GM12872 (cell line): Measurements from ENCODE around the gene STX16.

Experiments
- TF ChIP-seq, protein P1 (sequence below): IDR thresholded peaks from 3 replicates; pipeline ENCODE4 v1.5.1; 2011; ENCODE audit warnings: low read depth, mild to moderate bottlenecking, low read length, moderate library complexity; ENCODE audit not compliant: insufficient read depth

Gene STX16

DNA sequence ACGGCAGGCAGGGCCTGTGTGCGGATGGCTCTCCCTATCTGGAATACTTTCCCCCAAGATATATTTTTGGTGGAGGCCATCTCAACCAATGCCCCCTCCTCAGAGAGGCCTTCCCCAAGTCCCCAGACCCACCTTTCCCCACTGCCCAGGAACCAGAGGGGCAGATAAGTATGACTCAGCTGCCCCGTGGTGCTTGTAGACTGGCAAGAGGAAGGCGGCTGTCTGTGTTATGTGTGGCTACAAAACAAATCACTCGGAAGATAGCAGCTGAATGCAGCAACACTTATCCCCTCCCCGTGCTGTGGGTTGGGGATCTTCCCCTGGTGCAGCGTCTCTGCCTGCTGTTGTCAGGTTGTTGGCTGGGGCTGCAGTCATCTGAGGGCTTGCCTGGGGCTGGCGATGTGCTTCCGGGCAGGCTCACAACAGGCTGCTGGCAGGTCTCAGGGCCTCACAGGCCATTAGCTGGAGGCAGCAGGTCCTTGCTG is 48.6 kb downstream of the STX16 start:
- TF ChIP-seq, protein P1, sequence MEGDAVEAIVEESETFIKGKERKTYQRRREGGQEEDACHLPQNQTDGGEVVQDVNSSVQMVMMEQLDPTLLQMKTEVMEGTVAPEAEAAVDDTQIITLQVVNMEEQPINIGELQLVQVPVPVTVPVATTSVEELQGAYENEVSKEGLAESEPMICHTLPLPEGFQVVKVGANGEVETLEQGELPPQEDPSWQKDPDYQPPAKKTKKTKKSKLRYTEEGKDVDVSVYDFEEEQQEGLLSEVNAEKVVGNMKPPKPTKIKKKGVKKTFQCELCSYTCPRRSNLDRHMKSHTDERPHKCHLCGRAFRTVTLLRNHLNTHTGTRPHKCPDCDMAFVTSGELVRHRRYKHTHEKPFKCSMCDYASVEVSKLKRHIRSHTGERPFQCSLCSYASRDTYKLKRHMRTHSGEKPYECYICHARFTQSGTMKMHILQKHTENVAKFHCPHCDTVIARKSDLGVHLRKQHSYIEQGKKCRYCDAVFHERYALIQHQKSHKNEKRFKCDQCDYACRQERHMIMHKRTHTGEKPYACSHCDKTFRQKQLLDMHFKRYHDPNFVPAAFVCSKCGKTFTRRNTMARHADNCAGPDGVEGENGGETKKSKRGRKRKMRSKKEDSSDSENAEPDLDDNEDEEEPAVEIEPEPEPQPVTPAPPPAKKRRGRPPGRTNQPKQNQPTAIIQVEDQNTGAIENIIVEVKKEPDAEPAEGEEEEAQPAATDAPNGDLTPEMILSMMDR: no peak

DNA sequence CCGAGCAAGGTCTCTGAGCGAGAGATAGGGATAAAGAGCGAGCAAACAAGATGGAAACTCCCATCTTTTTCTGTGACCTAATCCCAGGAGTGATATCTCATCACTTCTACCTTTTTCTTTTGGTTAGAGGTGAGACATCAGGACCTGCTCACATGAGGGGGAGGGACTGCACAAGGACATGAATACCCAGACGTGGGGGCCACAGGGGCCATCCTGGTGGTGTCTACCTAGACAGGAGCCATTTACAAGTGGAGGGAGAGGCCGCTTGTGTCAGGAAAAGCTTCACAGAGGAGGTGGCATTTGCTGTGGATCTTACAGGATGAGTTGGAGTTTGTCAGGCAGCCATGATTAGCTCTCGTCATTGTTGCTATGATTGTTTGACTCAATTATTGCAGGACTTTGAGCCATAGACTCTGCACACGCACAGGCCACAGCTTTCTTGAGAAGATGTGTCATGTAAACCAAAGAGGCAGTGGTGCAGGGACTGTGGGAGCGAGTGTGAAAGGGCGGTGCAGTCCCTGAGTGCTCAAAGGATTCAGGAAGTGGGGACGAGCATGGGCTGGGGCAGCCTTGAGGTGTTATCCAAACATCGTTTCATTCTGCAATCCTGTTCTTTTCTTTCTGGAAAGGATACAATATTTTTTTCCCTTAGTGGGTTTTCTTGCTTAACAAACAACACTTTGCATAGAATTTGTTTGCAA is 49.2 kb downstream of the STX16 start:
- TF ChIP-seq, protein P1: no peak

DNA sequence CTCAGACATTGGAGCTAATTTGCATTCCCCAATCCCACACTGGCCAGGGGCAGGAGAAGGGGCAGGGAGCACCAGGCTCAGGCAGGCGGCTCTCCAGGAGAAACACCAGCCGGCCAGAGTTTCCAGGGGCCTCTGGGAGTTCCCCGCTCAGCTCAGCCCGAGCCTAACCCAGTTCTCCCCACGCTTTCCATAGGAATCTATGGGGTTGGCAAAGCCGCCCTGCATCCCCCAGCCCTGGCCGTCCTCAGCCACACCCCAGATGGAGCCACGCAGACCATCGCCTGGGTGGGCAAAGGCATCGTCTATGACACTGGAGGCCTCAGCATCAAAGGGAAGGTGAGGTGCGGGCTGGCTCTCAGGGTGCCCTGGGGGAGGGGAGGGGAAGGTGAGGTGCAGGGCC is 49.7 kb downstream of the STX16 start:
- TF ChIP-seq, protein P1: no peak

DNA sequence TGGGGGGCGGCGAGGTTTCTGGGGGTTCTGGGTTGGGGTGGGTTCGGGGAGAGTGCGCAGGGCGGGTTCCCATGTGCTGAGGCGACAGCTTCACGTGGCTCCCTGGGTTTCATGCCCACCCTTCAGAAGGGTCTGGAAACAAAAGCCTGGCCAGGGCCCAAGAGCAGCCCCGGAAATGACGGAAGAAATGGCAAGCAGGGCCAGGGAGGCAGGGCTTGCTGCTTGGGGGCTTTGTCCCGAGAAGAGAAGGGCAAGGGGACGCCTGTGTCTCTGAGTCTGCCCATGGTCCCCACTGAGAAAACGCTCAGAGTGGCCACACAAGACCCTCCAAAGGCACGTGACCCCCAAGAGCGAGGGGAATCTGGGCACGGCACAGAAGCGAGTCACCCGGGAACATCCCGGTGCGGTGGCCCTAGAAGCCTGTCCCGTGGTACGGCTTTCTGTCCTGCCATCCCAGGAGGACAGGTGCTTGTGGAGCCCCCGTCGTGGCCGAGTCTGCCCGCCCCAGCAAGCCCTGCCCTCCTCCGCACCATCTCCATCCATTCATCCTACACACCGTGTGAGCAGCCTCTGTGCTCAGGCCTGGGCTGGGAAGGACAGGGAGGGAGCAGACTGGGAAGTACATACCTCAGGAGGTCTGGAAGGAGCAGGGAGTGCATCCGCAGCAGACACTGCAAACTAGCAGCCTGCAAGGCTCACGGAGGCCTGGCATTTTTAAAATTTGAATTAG is 50.5 kb downstream of the STX16 start:
- TF ChIP-seq, protein P1: no peak

DNA sequence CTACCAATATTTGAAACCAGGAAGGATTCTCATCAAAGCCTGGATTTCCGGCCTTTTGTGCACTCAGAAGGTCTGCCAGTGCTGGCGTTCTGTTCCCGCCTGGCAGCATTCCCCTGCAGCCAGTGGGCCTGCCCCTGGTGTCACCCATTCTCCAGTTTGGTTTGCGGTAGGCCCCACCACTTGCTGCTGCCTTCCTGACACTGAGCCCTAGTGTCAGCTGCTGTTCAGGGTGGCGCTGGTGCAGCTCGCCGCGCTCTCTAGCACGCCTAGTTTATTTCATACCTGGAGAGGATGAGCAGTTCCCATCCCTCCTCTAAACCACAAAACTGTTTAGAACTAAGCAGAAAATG is 51.1 kb downstream of the STX16 start:
- TF ChIP-seq, protein P1: no peak

DNA sequence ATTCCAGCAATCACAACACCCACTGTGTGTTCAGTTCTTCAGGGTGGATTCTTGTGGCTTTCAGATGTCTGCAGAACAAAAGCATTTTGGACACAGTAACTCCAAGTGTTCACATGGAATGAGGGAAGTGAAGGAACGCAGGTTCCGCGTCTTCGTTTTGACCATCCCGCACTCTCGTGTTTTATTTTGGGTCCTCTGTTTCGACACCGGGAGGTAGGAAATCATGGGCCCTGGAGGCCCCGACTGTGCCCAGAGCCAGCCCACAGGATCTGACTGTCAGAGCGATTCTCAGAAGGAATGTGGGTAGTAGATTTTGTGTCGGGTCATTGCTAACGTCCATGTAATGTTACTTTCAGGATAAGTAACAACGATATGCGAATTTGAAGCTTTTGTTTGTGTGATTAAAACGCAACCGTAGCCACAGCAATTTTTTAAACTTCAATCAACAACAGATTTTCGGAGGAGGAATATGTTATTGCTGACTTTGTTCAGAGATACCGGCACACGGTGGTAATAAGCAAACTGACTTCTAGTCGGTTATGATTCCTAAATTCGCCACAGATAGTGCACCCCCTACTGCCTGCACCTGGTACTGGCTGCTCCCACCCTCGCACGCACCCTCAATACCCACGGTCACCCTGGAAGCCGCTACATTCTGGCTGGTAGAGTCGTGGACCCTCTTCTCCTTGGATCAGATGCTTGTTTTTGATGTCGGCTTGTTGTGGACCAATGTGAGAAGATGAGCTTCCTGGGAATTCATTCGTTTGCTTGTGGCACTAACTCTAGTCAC is 52.0 kb downstream of the STX16 start:
- TF ChIP-seq, protein P1: peak; percentile 49; the same call in 2 of the 3 replicates

DNA sequence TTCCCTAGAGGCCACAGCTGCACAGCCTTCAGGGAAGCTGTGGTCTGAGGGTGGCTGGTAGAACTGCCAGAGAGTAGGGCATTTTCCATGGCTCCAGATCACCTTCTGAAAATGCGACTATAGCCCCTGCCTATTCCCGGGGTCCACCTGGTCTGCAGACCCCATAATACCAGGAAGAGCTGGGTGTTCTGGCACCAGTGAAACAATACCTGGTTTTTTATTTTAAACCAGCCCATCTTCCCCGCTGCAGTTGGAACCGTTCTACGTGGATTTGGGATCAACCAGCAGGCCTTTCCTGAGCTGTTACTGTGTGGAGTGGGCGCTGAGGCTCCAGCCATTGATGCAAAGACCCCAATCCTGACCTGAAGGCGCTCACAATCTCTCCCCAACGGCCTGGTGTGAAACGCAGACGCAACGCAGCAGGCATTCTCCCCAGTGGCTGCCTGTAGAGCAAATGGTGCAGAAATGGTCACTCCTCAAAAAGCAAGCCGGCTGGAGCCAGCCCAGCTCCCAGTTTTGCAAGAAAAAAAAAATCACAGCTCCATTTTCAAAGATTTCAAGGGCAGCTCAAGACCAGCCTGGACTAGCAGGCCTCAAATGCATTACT is 52.8 kb downstream of the STX16 start:
- TF ChIP-seq, protein P1: no peak
